ENCODE data around the gene LASP1NB.
A peak's percentile ranks its signal among the peaks of the same experiment; 100 is the strongest.
"Not testable (repeated sequence)": the region's sequence is repeated elsewhere in the genome, so short reads cannot be mapped to it uniquely, and the experiment has no call there.

Gene LASP1NB

GRCh38 chr17:38910325-38910724 is 15.1 kb upstream of the LASP1NB start:
- H3K4me3 ChIP-seq (ENCODE audit: low read depth, low read length) = no peak overlapping the region
- DNase-seq (ENCODE audit: low read depth) = no peak
- TF ChIP-seq, protein P1, sequence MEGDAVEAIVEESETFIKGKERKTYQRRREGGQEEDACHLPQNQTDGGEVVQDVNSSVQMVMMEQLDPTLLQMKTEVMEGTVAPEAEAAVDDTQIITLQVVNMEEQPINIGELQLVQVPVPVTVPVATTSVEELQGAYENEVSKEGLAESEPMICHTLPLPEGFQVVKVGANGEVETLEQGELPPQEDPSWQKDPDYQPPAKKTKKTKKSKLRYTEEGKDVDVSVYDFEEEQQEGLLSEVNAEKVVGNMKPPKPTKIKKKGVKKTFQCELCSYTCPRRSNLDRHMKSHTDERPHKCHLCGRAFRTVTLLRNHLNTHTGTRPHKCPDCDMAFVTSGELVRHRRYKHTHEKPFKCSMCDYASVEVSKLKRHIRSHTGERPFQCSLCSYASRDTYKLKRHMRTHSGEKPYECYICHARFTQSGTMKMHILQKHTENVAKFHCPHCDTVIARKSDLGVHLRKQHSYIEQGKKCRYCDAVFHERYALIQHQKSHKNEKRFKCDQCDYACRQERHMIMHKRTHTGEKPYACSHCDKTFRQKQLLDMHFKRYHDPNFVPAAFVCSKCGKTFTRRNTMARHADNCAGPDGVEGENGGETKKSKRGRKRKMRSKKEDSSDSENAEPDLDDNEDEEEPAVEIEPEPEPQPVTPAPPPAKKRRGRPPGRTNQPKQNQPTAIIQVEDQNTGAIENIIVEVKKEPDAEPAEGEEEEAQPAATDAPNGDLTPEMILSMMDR (IDR thresholded peaks at IDR 0.05; ENCODE audit: control insufficient read depth, extremely low read depth, insufficient read depth) = no peak

DNA sequence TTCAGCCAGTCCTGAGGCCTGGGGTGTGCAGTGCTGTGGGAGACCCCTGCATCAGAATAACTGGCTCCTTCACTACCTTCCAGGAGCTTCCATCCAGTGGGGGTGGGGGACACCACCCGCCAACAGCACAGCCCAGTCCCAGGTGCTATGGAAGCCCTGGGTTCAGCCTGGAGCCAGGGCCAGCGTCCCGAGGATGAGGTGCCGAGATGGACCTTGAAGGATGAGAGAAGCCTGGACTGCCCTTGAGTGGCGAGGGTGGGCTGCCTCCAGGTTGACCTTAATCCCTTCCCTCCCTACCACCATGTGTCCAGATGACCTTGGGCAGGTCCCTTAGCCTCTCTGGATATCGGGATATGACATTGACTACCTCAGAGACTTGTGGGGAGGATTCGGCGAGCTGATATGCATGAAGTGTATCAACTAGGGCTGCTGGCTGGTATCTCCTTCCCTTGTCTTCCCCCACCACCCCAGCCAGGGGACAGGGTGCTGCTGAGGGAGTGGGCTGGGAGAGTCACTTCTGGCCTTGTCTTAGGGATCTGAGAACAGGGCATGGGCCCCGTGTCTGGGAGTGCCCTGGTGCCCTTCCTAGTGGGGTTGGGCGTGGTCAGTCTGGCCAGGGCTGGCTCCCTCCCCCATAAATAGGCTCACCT is 14.2 kb upstream of the LASP1NB start:
- TF ChIP-seq, protein P1 (IDR thresholded peaks at IDR 0.05; ENCODE audit: control insufficient read depth, extremely low read depth, insufficient read depth) = no peak
- no peak for DNase-seq (ENCODE audit: low read depth)
- no peak overlapping the region for H3K4me3 ChIP-seq (ENCODE audit: low read depth, low read length)

- not testable (repeated sequence) for H3K4me3 ChIP-seq (ENCODE audit: low read depth, low read length); DNase-seq (ENCODE audit: low read depth)
These were observed 13.7 kb upstream of the LASP1NB start for GRCh38 chr17:38911731-38912081.

- TF ChIP-seq, protein P1 (IDR thresholded peaks at IDR 0.05; ENCODE audit: control insufficient read depth, extremely low read depth, insufficient read depth) = no peak
- no peak overlapping the region for H3K4me3 ChIP-seq (ENCODE audit: low read depth, low read length)
- peak; percentile 33 for DNase-seq (ENCODE audit: low read depth)
These were observed 13.1 kb upstream of the LASP1NB start for GRCh38 chr17:38912221-38912813.

DNA sequence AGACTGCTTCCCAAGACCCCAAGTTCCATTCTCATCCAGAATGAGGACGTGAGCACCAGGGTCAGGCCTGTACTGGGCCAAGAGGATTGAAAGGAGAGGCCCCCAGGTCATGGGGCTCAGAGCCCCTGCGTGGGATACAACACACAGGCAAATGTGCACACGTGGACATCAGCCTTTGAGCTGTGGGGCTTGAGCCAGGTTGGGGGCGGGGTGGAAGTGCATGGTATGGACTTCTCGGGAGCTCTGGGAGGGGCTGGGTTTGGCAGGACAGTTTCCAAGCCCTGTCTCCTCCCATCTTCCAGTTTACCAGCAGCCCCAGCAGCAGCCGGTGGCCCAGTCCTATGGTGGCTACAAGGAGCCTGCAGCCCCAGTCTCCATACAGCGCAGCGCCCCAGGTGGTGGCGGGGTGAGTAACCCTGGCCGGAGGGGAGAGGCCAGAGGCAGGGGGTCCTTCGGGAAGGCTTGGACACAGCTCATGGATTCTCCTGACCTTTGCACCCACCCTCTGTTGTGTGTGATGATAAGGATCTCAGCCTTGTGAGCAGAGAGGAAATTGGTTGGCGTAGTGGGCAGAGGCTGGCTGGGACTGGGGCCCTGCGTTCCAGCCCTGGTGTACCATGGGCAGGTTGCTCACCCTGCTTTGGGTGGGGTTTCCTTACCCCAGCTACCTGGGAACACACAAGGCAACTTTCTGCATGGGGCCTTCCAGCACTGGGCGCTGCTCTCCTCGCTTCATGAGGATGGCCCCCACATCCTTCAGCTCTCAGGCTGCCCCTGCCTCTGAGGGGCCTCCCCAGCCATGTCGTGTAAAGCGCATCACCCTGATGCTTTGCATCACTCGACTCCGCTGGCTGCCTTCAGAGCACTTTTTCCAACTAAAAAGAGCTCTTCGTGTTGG is 10.4 kb upstream of the LASP1NB start:
- TF ChIP-seq, protein P1 (IDR thresholded peaks at IDR 0.05; ENCODE audit: control insufficient read depth, extremely low read depth, insufficient read depth) = no peak
- no peak for DNase-seq (ENCODE audit: low read depth)
- H3K4me3 ChIP-seq (ENCODE audit: low read depth, low read length) = no peak overlapping the region

GRCh38 chr17:38915639-38915995 is 9.8 kb upstream of the LASP1NB start:
- H3K4me3 ChIP-seq (ENCODE audit: low read depth, low read length) = no peak overlapping the region
- peak; percentile 32 for DNase-seq (ENCODE audit: low read depth)
- TF ChIP-seq, protein P1 (IDR thresholded peaks at IDR 0.05; ENCODE audit: control insufficient read depth, extremely low read depth, insufficient read depth) = no peak

GRCh38 chr17:38916771-38917170 is 8.6 kb upstream of the LASP1NB start:
- no peak overlapping the region for H3K4me3 ChIP-seq (ENCODE audit: low read depth, low read length)
- TF ChIP-seq, protein P1 (IDR thresholded peaks at IDR 0.05; ENCODE audit: control insufficient read depth, extremely low read depth, insufficient read depth) = no peak
- no peak for DNase-seq (ENCODE audit: low read depth)

All from LNCaP clone FGC (cell line).